IPS DF 6.9 (cell line): ENCODE data around the gene TCF12.
"Not testable (repeated sequence)": the region's sequence is repeated elsewhere in the genome, so short reads cannot be mapped to it uniquely, and the experiment has no call there.

Experiments used
- DNase-seq: peaks from one replicate; pipeline ENCODE4 v3.0.0-alpha.2; 2013; ENCODE audit warnings: low read depth, low spot score
- H3K27ac ChIP-seq: one replicate; pipeline ENCODE4 v1.5.1; 2013; ENCODE audit warnings: low read length, control low read depth
- H3K27me3 ChIP-seq: 2 replicates; pipeline ENCODE4 v1.6.1; 2013; ENCODE audit warnings: mild to moderate bottlenecking, low read length; ENCODE audit not compliant: control insufficient read depth, insufficient read depth
- H3K36me3 ChIP-seq: 2 replicates; pipeline ENCODE4 v1.6.1; 2013; ENCODE audit warnings: low read length; ENCODE audit not compliant: control insufficient read depth, insufficient read depth
- H3K4me1 ChIP-seq: 2 replicates; pipeline ENCODE4 v1.6.1; 2013; ENCODE audit warnings: low read length; ENCODE audit not compliant: control insufficient read depth, insufficient read depth
- H3K4me3 ChIP-seq: 2 replicates; pipeline ENCODE4 v1.5.1; 2013; ENCODE audit warnings: mild to moderate bottlenecking, low read length
- H3K9me3 ChIP-seq: 2 replicates; pipeline ENCODE4 v1.6.1; 2013; ENCODE audit warnings: low read length, inconsistent platforms; ENCODE audit not compliant: control insufficient read depth, insufficient read depth
- WGBS: extraction: QIAGEN DNeasy Blood & Tissue Kit; methylation state at CpG from one replicate; pipeline ENCODE4 v1.1.7; 2013; ENCODE audit warnings: mixed read lengths, missing lambda C conversion rate; ENCODE audit not compliant: insufficient read length, insufficient coverage; 5-methylcytosine and 5-hydroxymethylcytosine counted together

The TCF12 gene

DNA sequence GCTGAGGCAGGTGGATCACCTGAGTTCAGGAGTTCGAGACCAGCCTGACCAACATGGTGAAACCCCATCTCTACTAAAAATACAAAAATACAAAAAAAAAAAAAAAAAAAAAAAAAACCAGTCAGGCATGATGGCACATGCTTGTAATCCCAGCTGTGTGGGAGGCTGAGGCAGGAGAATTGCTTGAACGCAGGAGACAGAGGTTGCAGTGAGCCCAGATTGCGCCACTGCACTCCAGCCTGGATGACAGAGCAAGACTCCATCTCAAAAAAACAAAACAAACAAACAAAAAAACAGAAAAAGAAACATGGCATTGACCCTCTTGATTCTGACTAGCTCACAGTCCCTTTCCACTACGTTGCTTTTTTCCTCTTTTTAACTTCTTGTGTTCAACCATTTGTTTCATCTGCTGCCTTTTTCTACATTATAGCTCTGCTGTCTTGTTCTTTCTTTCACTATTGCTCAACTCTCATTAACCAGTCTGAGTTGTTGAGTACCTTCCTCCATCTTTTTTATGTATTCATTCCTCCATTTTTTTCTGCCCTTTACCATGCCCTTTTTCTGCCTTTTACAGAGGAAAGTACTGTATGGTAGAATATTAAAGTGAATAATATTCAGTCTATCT lies 179.6 kb downstream of the TCF12 start:
- H3K27ac ChIP-seq, H3K4me3 ChIP-seq, H3K36me3 ChIP-seq, H3K27me3 ChIP-seq, DNase-seq, H3K4me1 ChIP-seq, H3K9me3 ChIP-seq: not testable (repeated sequence)
- no CpG with 5 or more reads among the region's 4 CpGs for WGBS

DNA sequence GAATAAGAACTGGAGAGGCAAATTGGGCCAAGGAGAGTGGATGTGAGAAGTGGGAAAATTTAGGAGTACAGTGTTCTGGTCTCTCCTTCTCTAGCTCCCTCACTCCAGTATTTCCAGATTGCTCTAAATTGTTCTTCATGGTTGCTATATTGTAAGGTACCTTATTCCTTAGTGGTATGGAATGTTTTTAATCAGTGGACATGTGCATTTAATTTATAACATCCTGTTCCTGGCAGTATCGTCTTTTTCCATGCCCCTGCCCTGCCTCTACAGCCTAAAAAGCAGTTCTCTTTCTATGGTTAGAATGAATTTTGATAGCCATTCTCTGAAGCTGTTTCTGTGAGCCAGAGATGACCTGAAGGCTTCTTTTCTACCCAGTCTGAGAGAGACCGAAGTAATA lies 180.5 kb downstream of the TCF12 start:
- no peak overlapping the region for H3K27ac ChIP-seq
- H3K27me3 ChIP-seq = no peaks in the 10 kb centered on the region
- H3K4me3 ChIP-seq = no peak overlapping the region
- DNase-seq = no peak
- WGBS = no CpG with 5 or more reads among the region's 2 CpGs
- H3K36me3 ChIP-seq = no peaks in the 10 kb centered on the region
- H3K4me1 ChIP-seq = no peaks in the 10 kb centered on the region
- H3K9me3 ChIP-seq = no peaks in the 10 kb centered on the region

DNA sequence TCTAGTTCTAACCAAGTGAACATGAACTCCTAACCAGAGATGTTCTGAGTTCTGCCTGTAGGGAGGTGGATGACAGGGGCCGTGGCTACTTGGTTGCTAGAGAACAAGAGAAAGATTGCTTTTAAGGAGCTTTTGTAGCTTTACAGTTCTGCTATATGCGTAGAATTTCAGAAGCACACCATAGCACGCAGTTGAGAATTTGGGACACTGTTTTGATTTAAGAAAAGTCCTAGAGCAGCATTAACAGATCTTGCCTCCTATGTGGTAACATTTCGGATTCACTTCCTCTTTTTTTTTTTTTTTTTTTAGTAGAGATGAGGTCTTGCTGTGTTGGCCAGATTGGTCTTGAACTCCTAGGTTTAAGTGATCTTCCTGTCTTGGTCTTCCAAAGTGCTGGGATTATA lies 181.7 kb downstream of the TCF12 start:
- H3K4me3 ChIP-seq = no peak overlapping the region
- H3K27ac ChIP-seq = no peak overlapping the region
- H3K9me3 ChIP-seq = no peaks in the 10 kb centered on the region
- no peaks in the 10 kb centered on the region for H3K4me1 ChIP-seq
- no CpG with 5 or more reads among the region's 4 CpGs for WGBS
- no peaks in the 10 kb centered on the region for H3K27me3 ChIP-seq
- H3K36me3 ChIP-seq = no peaks in the 10 kb centered on the region
- no peak for DNase-seq

DNA sequence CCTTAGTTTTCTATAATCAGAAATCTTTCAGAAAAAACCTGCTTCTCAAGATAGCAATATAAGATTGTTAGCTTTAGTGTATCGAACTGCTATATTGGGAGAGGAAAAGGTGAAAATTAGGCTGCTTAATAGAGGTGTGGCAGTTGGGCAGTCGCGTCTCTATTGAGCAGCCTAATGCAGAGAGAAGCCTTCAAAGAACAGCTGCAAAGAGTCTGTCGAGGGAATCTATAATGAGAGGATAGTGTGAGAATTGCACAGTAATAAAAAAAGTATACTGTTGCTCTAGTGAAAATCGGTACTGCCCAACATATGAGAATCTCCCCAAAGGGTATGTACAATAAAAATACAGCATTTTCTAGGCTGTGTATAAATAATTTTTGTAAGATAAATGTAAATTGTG lies 184.4 kb downstream of the TCF12 start:
- WGBS = no CpG with 5 or more reads among the region's 5 CpGs
- Histone ChIP-seq H3K36me3 (no peaks in the 10 kb centered on the region), H3K4me1 (no peaks in the 10 kb centered on the region), H3K27ac (no peak overlapping the region), H3K4me3 (no peak overlapping the region), H3K27me3 (no peaks in the 10 kb centered on the region), H3K9me3 (no peaks in the 10 kb centered on the region)
- DNase-seq = no peak

DNA sequence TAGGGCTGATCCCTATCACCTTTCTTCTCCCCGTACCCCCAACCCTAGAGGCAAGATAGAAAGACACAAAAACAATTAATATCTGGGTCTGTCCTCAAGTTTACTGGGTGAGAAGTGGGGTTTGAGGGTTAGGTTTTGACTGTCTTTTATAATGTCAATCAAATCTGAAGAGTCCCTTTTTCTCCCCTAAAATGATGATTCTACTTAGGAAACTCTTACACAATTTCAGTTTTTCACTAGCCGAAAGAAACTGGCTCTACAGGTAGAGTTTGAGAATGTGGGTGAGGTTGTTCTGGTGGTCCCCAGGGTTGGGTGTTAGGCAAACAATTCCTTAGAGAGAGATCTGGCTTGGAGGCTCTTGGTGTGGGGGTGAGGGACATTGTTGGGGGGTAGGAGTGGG lies 189.9 kb downstream of the TCF12 start:
- no peak for DNase-seq
- Histone ChIP-seq H3K4me3 (no peak overlapping the region), H3K27ac (no peak overlapping the region), H3K4me1 (peaks cover 4% of the 10 kb centered on the region; the same call in 1 of the 2 replicates), H3K36me3 (no peaks in the 10 kb centered on the region), H3K9me3 (no peaks in the 10 kb centered on the region), H3K27me3 (no peaks in the 10 kb centered on the region)
- no CpG with 5 or more reads among the region's 2 CpGs for WGBS

DNA sequence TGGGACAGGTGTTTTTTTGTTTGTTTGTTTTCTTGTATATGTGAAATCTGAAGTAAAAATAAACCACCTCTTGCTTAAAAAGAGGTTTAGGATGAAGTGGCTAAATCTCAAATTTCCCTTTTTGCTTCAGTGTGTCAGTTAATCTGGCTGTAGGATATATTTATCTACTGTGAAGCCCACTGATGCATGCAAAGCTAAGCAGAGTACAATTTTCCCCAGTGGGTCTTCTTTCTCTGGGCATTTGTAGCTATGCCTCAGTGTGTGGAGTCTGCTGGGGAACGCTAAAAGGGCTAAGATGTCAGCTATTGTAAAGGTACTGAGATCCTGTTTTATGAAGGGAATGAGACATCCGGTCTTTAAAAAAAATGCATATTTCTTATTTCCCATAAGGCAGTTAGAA lies 190.6 kb downstream of the TCF12 start:
- no peak for DNase-seq
- Histone ChIP-seq H3K36me3 (no peaks in the 10 kb centered on the region), H3K4me3 (no peak overlapping the region), H3K4me1 (peaks cover 4% of the 10 kb centered on the region; the same call in 1 of the 2 replicates), H3K9me3 (no peaks in the 10 kb centered on the region), H3K27me3 (no peaks in the 10 kb centered on the region), H3K27ac (no peak overlapping the region)
- no CpG with 5 or more reads among the region's 2 CpGs for WGBS

DNA sequence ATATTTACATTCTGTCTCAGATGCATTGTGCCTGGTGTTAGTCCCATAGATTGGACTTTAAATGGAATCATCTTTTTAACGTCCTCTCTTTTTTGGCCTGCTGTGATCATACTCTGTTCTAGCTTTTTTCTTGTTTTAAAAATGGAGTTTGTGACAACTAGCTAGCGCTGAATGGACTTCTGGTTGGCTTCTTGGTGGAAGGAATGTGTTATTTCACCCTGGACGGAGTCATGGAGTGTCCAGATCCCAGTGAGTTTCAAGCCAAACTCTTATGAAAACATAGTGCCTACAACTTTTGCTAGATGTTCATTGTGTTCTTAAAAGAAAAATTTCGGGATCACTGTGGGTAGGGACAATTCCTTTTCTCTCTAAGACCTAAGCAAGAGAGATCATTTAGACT lies 192.6 kb downstream of the TCF12 start:
- Histone ChIP-seq H3K4me3 (no peak overlapping the region), H3K4me1 (peaks cover 4% of the 10 kb centered on the region; the same call in 1 of the 2 replicates), H3K36me3 (no peaks in the 10 kb centered on the region), H3K27ac (no peak overlapping the region), H3K27me3 (no peaks in the 10 kb centered on the region), H3K9me3 (no peaks in the 10 kb centered on the region)
- DNase-seq = no peak
- WGBS = no CpG with 5 or more reads among the region's 4 CpGs

DNA sequence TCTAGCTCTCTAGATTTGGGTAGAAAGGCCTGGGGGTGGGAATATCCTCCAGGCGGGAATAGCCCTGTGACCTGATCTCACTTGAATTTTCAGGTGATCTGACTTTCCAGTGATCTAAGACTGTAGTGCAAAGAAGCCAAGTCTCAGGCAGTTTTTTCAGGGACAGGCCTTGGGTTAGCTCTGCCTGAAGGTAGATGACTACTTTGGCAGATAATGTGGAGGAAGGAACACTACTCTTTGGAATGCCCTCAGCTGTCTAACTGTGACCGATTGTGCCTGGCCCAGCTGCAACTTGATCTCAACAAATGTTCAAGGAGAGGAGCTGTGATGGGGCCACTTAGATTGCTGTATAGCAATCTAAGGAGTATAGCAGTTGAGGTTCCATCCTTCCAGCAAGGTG lies 193.7 kb downstream of the TCF12 start:
- no peaks in the 10 kb centered on the region for H3K27me3 ChIP-seq
- WGBS = no CpG with 5 or more reads among the region's 2 CpGs
- no peak overlapping the region for H3K27ac ChIP-seq
- no peak for DNase-seq
- H3K4me1 ChIP-seq = peaks cover 4% of the 10 kb centered on the region; the same call in 1 of the 2 replicates
- H3K9me3 ChIP-seq = no peaks in the 10 kb centered on the region
- H3K4me3 ChIP-seq = no peak overlapping the region
- H3K36me3 ChIP-seq = no peaks in the 10 kb centered on the region

DNA sequence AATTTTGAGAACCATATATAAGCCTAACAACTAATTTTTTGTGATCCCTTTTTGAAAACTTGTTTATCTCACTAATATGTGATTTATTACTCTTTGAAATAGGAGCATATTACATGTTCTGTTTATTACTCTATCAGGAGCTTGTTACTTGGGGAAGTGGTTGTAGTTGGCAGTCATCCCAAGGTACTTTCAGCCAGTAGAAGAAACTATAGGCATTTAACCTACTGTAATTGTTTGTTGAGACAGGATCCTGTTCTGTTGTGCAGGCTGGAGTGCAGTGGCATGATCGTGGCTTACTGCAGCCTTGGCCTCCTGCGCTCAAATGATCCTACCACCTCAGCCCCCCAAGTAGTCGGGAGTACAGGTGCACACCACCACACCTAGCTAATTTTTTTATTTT lies 195.6 kb downstream of the TCF12 start:
- Histone ChIP-seq H3K4me1 (peaks cover 4% of the 10 kb centered on the region; the same call in 1 of the 2 replicates), H3K4me3 (no peak overlapping the region), H3K27ac (no peak overlapping the region), H3K36me3 (no peaks in the 10 kb centered on the region), H3K9me3 (no peaks in the 10 kb centered on the region), H3K27me3 (peaks cover 1% of the 10 kb centered on the region; the same call in 1 of the 2 replicates)
- WGBS = no CpG with 5 or more reads among the region's 3 CpGs
- no peak for DNase-seq

DNA sequence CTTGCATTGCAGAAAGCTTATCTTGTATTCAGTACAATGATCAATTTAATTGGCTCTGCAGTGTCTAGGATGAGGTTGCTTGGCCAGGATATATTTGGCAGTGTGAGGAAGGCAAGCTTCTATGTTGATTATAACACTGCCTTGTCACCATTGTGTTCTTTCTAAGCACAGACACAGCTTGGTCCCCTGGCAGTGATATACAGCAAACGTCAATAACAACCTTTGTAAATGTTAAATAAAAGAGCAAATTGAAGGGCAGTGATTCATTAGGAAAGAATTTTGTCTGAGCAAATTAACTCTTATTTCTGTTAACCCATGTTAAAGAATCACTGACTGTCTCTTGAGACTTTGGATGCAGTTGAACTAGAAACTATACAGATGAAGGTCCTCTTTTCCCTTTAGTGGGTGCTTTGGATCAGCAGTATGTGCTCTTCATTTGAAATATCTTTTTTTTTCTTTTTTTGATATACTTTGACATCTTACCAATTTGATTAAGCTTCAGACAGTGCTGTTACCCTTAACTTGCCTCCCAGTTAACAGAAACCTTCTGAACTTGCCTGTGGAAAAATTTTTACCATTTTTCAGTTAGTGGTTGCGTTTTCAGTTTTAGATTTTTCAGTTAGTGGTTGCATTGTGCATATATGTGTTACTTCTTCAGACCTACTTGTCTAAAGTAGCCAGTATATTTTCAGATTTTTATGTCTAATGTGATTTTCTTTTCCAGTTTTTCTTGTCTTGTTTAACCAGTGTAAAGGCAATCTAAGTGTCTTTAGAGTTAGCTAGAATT lies 199.8 kb downstream of the TCF12 start:
- no CpG with 5 or more reads among the region's 2 CpGs for WGBS
- DNase-seq = no peak
- H3K4me1 ChIP-seq = peaks cover 2% of the 10 kb centered on the region
- peaks cover 1% of the 10 kb centered on the region; the same call in 1 of the 2 replicates for H3K27me3 ChIP-seq
- no peak overlapping the region for H3K27ac ChIP-seq
- no peak overlapping the region for H3K4me3 ChIP-seq
- H3K9me3 ChIP-seq = no peaks in the 10 kb centered on the region
- no peaks in the 10 kb centered on the region for H3K36me3 ChIP-seq
